BLaER1 (cell line): ENCODE measurements around the gene UFD1.
A peak's percentile ranks its signal among the peaks of the same experiment; 100 is the strongest.

Experiments used
- H3K27ac ChIP-seq: shearing (Covaris generic); formaldehyde crosslinking; 2 replicates; pipeline ENCODE4 v1.8.1; 2022
- H3K27me3 ChIP-seq: shearing (Covaris generic); formaldehyde crosslinking; 2 replicates; pipeline ENCODE4 v1.8.1; 2022
- H3K36me3 ChIP-seq: shearing (Covaris generic); formaldehyde crosslinking; 2 replicates; pipeline ENCODE4 v1.8.1; 2022
- H3K4me1 ChIP-seq: shearing (Covaris generic); formaldehyde crosslinking; 2 replicates; pipeline ENCODE4 v1.8.1; 2022
- H3K4me2 ChIP-seq: shearing (Covaris generic); formaldehyde crosslinking; 2 replicates; pipeline ENCODE4 v1.8.1; 2022
- H3K4me3 ChIP-seq: shearing (Covaris generic); formaldehyde crosslinking; 2 replicates; pipeline ENCODE4 v1.8.1; 2022
- H3K9ac ChIP-seq: shearing (Covaris generic); formaldehyde crosslinking; 2 replicates; pipeline ENCODE4 v1.8.1; 2022
- H3K9me3 ChIP-seq: shearing (Covaris generic); formaldehyde crosslinking; 2 replicates; pipeline ENCODE4 v1.8.1; 2022
- H4K20me1 ChIP-seq: shearing (Covaris generic); formaldehyde crosslinking; 2 replicates; pipeline ENCODE4 v1.8.1; 2022
- Cebpa-rat ChIP-seq: shearing (Covaris generic); IDR thresholded peaks from 2 replicates; pipeline ENCODE4 v1.8.1; 2022

UFD1 gene

GRCh38 chr22:19434829-19435580, 44.0 kb downstream of the UFD1 start:
- peak overlapping the region; percentile 4 for H3K27ac ChIP-seq
- peaks cover 27% of the 10 kb centered on the region for H4K20me1 ChIP-seq
- no peaks in the 10 kb centered on the region for H3K27me3 ChIP-seq
- peak overlapping the region; percentile 85 for H3K4me2 ChIP-seq
- no peak overlapping the region for H3K9ac ChIP-seq
- no peak for TF ChIP-seq Cebpa-rat
- H3K9me3 ChIP-seq = no peaks in the 10 kb centered on the region
- H3K36me3 ChIP-seq = peaks cover 40% of the 10 kb centered on the region
- H3K4me3 ChIP-seq = no peak overlapping the region
- peaks cover 53% of the 10 kb centered on the region for H3K4me1 ChIP-seq

GRCh38 chr22:19434401-19434800, 44.6 kb downstream of the UFD1 start:
- peaks cover 35% of the 10 kb centered on the region for H3K36me3 ChIP-seq
- H3K4me2 ChIP-seq = peak overlapping the region; percentile 85
- no peak overlapping the region for H3K27ac ChIP-seq
- H3K27me3 ChIP-seq = no peaks in the 10 kb centered on the region
- peaks cover 33% of the 10 kb centered on the region for H4K20me1 ChIP-seq
- no peak overlapping the region for H3K9ac ChIP-seq
- peaks cover 59% of the 10 kb centered on the region for H3K4me1 ChIP-seq
- no peak for TF ChIP-seq Cebpa-rat
- H3K9me3 ChIP-seq = no peaks in the 10 kb centered on the region
- H3K4me3 ChIP-seq = no peak overlapping the region

- peak within 1 kb of the TSS; percentile 97 for H3K27ac ChIP-seq
- H4K20me1 ChIP-seq = peaks cover 54% of the 10 kb centered on the region
- H3K9me3 ChIP-seq = no peaks in the 10 kb centered on the region
- H3K9ac ChIP-seq = peak within 1 kb of the TSS; percentile 96
- peak within 1 kb of the TSS; percentile 91 for H3K4me2 ChIP-seq
- H3K27me3 ChIP-seq = no peaks in the 10 kb centered on the region
- peaks cover 27% of the 10 kb centered on the region for H3K36me3 ChIP-seq
- TF ChIP-seq Cebpa-rat = no peak
- H3K4me3 ChIP-seq = peak within 1 kb of the TSS; percentile 79
- peaks cover 61% of the 10 kb centered on the region for H3K4me1 ChIP-seq
Measured at GRCh38 chr22:19432133-19432851, 46.7 kb downstream of the UFD1 start, which contains the start of gene MRPL40. TSS of gene MRPL40 (plus strand) at chr22:19432545. CDS start at chr22:19432555, 10 bp downstream.

GRCh38 chr22:19431649-19432132, 47.3 kb downstream of the UFD1 start, which contains the start of gene HIRA:
TSS of gene HIRA (minus strand) at chr22:19431733. CDS start at chr22:19431476, 257 bp downstream.
- peak within 1 kb of the TSS; percentile 97 for H3K27ac ChIP-seq
- H3K4me3 ChIP-seq = peak within 1 kb of the TSS; percentile 79

GRCh38 chr22:19430890-19431541, 48.0 kb downstream of the UFD1 start:
- Histone ChIP-seq H3K9me3 (no peaks in the 10 kb centered on the region), H3K4me2 (peak overlapping the region; percentile 91), H3K4me3 (peak overlapping the region; percentile 79), H3K36me3 (peaks cover 30% of the 10 kb centered on the region), H3K27ac (peak overlapping the region; percentile 97), H3K27me3 (no peaks in the 10 kb centered on the region), H4K20me1 (peaks cover 60% of the 10 kb centered on the region), H3K9ac (peak overlapping the region; percentile 96), H3K4me1 (peaks cover 50% of the 10 kb centered on the region)
- no peak for TF ChIP-seq Cebpa-rat

More at GRCh38 chr22:19431649-19432132, 47.3 kb downstream of the UFD1 start, which contains the start of gene HIRA:
- Histone ChIP-seq H3K4me1 (peaks cover 57% of the 10 kb centered on the region), H3K9me3 (no peaks in the 10 kb centered on the region), H3K36me3 (peaks cover 28% of the 10 kb centered on the region), H3K27me3 (no peaks in the 10 kb centered on the region), H3K4me2 (peak within 1 kb of the TSS; percentile 91), H3K9ac (peak within 1 kb of the TSS; percentile 96), H4K20me1 (peaks cover 57% of the 10 kb centered on the region)
- TF ChIP-seq Cebpa-rat = no peak

- Histone ChIP-seq H3K27ac (peak overlapping the region; percentile 97), H3K4me3 (peak overlapping the region; percentile 79), H3K4me2 (peak overlapping the region; percentile 91), H3K9me3 (no peaks in the 10 kb centered on the region), H3K4me1 (peaks cover 42% of the 10 kb centered on the region), H3K9ac (peak overlapping the region; percentile 96), H4K20me1 (peaks cover 60% of the 10 kb centered on the region), H3K36me3 (peaks cover 29% of the 10 kb centered on the region), H3K27me3 (no peaks in the 10 kb centered on the region)
- no peak for TF ChIP-seq Cebpa-rat
Measured at GRCh38 chr22:19429950-19430889, 48.8 kb downstream of the UFD1 start.

GRCh38 chr22:19424186-19424500, 54.9 kb downstream of the UFD1 start:
- Histone ChIP-seq H3K4me1 (peaks cover 16% of the 10 kb centered on the region), H3K9me3 (no peaks in the 10 kb centered on the region)

GRCh38 chr22:19422440-19423301, 56.3 kb downstream of the UFD1 start:
- no peaks in the 10 kb centered on the region for H3K27me3 ChIP-seq
- TF ChIP-seq Cebpa-rat = no peak
- H3K36me3 ChIP-seq = peaks cover 53% of the 10 kb centered on the region
- H3K9me3 ChIP-seq = peaks cover 2% of the 10 kb centered on the region; the same call in 1 of the 2 replicates
- no peak overlapping the region for H3K9ac ChIP-seq
- peaks cover 100% of the 10 kb centered on the region for H4K20me1 ChIP-seq
- peaks cover 20% of the 10 kb centered on the region for H3K4me1 ChIP-seq
- H3K4me2 ChIP-seq = no peak overlapping the region
- no peak overlapping the region for H3K27ac ChIP-seq
- no peak overlapping the region for H3K4me3 ChIP-seq

More at GRCh38 chr22:19424186-19424500, 54.9 kb downstream of the UFD1 start:
- Histone ChIP-seq H3K27me3 (no peaks in the 10 kb centered on the region), H3K4me3 (no peak overlapping the region), H3K36me3 (peaks cover 57% of the 10 kb centered on the region), H4K20me1 (peaks cover 100% of the 10 kb centered on the region), H3K4me2 (no peak overlapping the region), H3K9ac (no peak overlapping the region), H3K27ac (no peak overlapping the region)
- TF ChIP-seq Cebpa-rat = no peak
